ENCODE measurements around the gene NFIA. TPM values are rescaled to one million over a fixed set of nuclear protein-coding genes. Genes with fewer than 3 reads are reported as not detected.

The NFIA gene
- total RNA-seq, 2 donors from 2014 or later = 75.3 to 81.3 TPM

- peak overlapping the region in 1 of 2 donors; percentile 73 for H3K27ac ChIP-seq
- DNase-seq (ENCODE audit: low spot score) = no peak
These were observed 292.9 kb downstream of the NFIA start for GRCh38 chr1:61375082-61375880.

GRCh38 chr1:61376151-61376550 lies 293.8 kb downstream of the NFIA start:
- H3K9me3 ChIP-seq = no peaks in the 10 kb centered on the region
- H3K36me3 ChIP-seq = no peaks in the 10 kb centered on the region
- no peak for DNase-seq (ENCODE audit: low spot score)
- H3K4me3 ChIP-seq = no peak overlapping the region
- peak overlapping the region in 1 of 2 donors; percentile 73 for H3K27ac ChIP-seq
- no peaks in the 10 kb centered on the region for H3K27me3 ChIP-seq
- no peak for TF ChIP-seq CTCF (IDR thresholded peaks at IDR 0.05)
- peaks cover 0 to 30% of the 10 kb centered on the region in 2 donors for H3K4me1 ChIP-seq

More at GRCh38 chr1:61375082-61375880, 292.9 kb downstream of the NFIA start:
- peaks cover 0 to 28% of the 10 kb centered on the region in 2 donors for H3K4me1 ChIP-seq
- no peak overlapping the region for H3K4me3 ChIP-seq
- no peaks in the 10 kb centered on the region for H3K9me3 ChIP-seq
- H3K36me3 ChIP-seq = no peaks in the 10 kb centered on the region
- H3K27me3 ChIP-seq = no peaks in the 10 kb centered on the region
- TF ChIP-seq CTCF (IDR thresholded peaks at IDR 0.05) = no peak

GRCh38 chr1:61377242-61377958 lies 295.0 kb downstream of the NFIA start:
- TF ChIP-seq CTCF (IDR thresholded peaks at IDR 0.05) = no peak
- H3K27me3 ChIP-seq = no peaks in the 10 kb centered on the region
- peaks cover 0 to 38% of the 10 kb centered on the region in 2 donors for H3K4me1 ChIP-seq
- H3K36me3 ChIP-seq = no peaks in the 10 kb centered on the region
- no peak for DNase-seq (ENCODE audit: low spot score)
- H3K27ac ChIP-seq = peak overlapping the region; percentile 51 to 73
- H3K4me3 ChIP-seq = no peak overlapping the region
- no peaks in the 10 kb centered on the region for H3K9me3 ChIP-seq

GRCh38 chr1:61378494-61379180 lies 296.3 kb downstream of the NFIA start:
- H3K4me1 ChIP-seq = peaks cover 0 to 35% of the 10 kb centered on the region in 2 donors
- peak overlapping the region; percentile 32 to 73 for H3K27ac ChIP-seq
- no peaks in the 10 kb centered on the region for H3K9me3 ChIP-seq
- H3K27me3 ChIP-seq = no peaks in the 10 kb centered on the region
- peaks cover 7% of the 10 kb centered on the region for H3K36me3 ChIP-seq
- no peak overlapping the region for H3K4me3 ChIP-seq
- no peak for TF ChIP-seq CTCF (IDR thresholded peaks at IDR 0.05)
- DNase-seq (ENCODE audit: low spot score) = no peak

GRCh38 chr1:61379693-61380092 lies 297.3 kb downstream of the NFIA start:
- H3K27ac ChIP-seq = peak overlapping the region in 1 of 2 donors; percentile 73

More at GRCh38 chr1:61379693-61380092, 297.3 kb downstream of the NFIA start:
- DNase-seq (ENCODE audit: low spot score) = no peak
- H3K27me3 ChIP-seq = no peaks in the 10 kb centered on the region
- H3K4me1 ChIP-seq = peaks cover 0 to 35% of the 10 kb centered on the region in 2 donors
- peaks cover 7% of the 10 kb centered on the region for H3K36me3 ChIP-seq
- H3K4me3 ChIP-seq = no peak overlapping the region
- no peak for TF ChIP-seq CTCF (IDR thresholded peaks at IDR 0.05)
- H3K9me3 ChIP-seq = no peaks in the 10 kb centered on the region
